Stimulated activated naive CD4-positive, alpha-beta T cell treated with Interleukin-2 at 50 U/mL for 16 hours (primary cell): ENCODE results near the gene DOCK1.
"Not testable (repeated sequence)": the region's sequence is repeated elsewhere in the genome, so short reads cannot be mapped to it uniquely, and the experiment has no call there.

Experiments used
- DNase-seq: peaks from one replicate; lab custom pipeline; 2025; lab: John Stamatoyannopoulos, UW

The DOCK1 gene

GRCh38 chr10:126924915-126925300 is 19.7 kb downstream of the DOCK1 start:
- no peak for DNase-seq

- no peak for DNase-seq
Observed at GRCh38 chr10:126926568-126926967, 21.3 kb downstream of the DOCK1 start.

- DNase-seq: no peak
Observed at GRCh38 chr10:126927799-126928198, 22.6 kb downstream of the DOCK1 start.

- DNase-seq: no peak
Observed at GRCh38 chr10:126928274-126928673, 23.0 kb downstream of the DOCK1 start.

- no peak for DNase-seq
Observed at GRCh38 chr10:126929391-126929790, 24.2 kb downstream of the DOCK1 start.

- no peak for DNase-seq
Observed at GRCh38 chr10:126930131-126930882, 25.1 kb downstream of the DOCK1 start.

GRCh38 chr10:126930883-126931503 is 25.8 kb downstream of the DOCK1 start:
- no peak for DNase-seq

GRCh38 chr10:126931544-126931943 is 26.3 kb downstream of the DOCK1 start:
- no peak for DNase-seq

- no peak for DNase-seq
Observed at GRCh38 chr10:126932516-126932915, 27.3 kb downstream of the DOCK1 start.

GRCh38 chr10:126933116-126933515 is 27.9 kb downstream of the DOCK1 start:
- no peak for DNase-seq

GRCh38 chr10:126935263-126935946 is 30.2 kb downstream of the DOCK1 start:
- DNase-seq: no peak

GRCh38 chr10:126937026-126937425 is 31.8 kb downstream of the DOCK1 start:
- no peak for DNase-seq

GRCh38 chr10:126938121-126938520 is 32.9 kb downstream of the DOCK1 start:
- DNase-seq: not testable (repeated sequence)

- no peak for DNase-seq
Observed at GRCh38 chr10:126939706-126940105, 34.5 kb downstream of the DOCK1 start.

- DNase-seq: no peak
Observed at GRCh38 chr10:126940670-126941310, 35.6 kb downstream of the DOCK1 start.

- no peak for DNase-seq
Observed at GRCh38 chr10:126944191-126944590, 39.0 kb downstream of the DOCK1 start.

- no peak for DNase-seq
Observed at GRCh38 chr10:126945351-126946030, 40.3 kb downstream of the DOCK1 start.

GRCh38 chr10:126946746-126947145 is 41.5 kb downstream of the DOCK1 start:
- DNase-seq: no peak

- DNase-seq: no peak
Observed at GRCh38 chr10:126948355-126949160, 43.3 kb downstream of the DOCK1 start.

GRCh38 chr10:126949161-126949503 is 43.9 kb downstream of the DOCK1 start:
- no peak for DNase-seq

GRCh38 chr10:126950401-126951105 is 45.3 kb downstream of the DOCK1 start:
- no peak for DNase-seq
